ENCODE data around the gene NOTUM. TPM values are rescaled to one million over a fixed set of nuclear protein-coding genes. Genes with fewer than 3 reads are reported as not detected.

The NOTUM gene
- total RNA-seq, 1 donor: 0.27 TPM

GRCh38 chr17:81940538-81941483 lies 20.2 kb downstream of the NOTUM start:
- no peak for DNase-seq (ENCODE audit: low read depth in 2 of 3, low spot score in 2 of 3)

- DNase-seq (ENCODE audit: low read depth in 2 of 3, low spot score in 2 of 3): no peak
Observed at GRCh38 chr17:81939881-81940385, 21.1 kb downstream of the NOTUM start.

- no peak for DNase-seq (ENCODE audit: low read depth in 2 of 3, low spot score in 2 of 3)
Observed at GRCh38 chr17:81939218-81939617, 21.8 kb downstream of the NOTUM start.

GRCh38 chr17:81935709-81936084 lies 25.3 kb downstream of the NOTUM start:
- no peak for DNase-seq (ENCODE audit: low read depth in 2 of 3, low spot score in 2 of 3)

GRCh38 chr17:81934850-81935708 lies 25.9 kb downstream of the NOTUM start:
- DNase-seq (ENCODE audit: low read depth in 2 of 3, low spot score in 2 of 3): no peak

- DNase-seq (ENCODE audit: low read depth in 2 of 3, low spot score in 2 of 3): no peak
Observed at GRCh38 chr17:81934098-81934757, 26.8 kb downstream of the NOTUM start.

- DNase-seq (ENCODE audit: low read depth in 2 of 3, low spot score in 2 of 3): no peak
Observed at GRCh38 chr17:81933178-81933699, 27.7 kb downstream of the NOTUM start.

- DNase-seq (ENCODE audit: low read depth in 2 of 3, low spot score in 2 of 3): no peak
Observed at GRCh38 chr17:81932333-81932983, 28.5 kb downstream of the NOTUM start.

- DNase-seq (ENCODE audit: low read depth in 2 of 3, low spot score in 2 of 3): no peak
Observed at GRCh38 chr17:81931557-81932332, 29.2 kb downstream of the NOTUM start.

GRCh38 chr17:81931189-81931556 lies 29.8 kb downstream of the NOTUM start:
- DNase-seq (ENCODE audit: low read depth in 2 of 3, low spot score in 2 of 3): no peak

GRCh38 chr17:81930142-81931125 lies 30.6 kb downstream of the NOTUM start:
- peak in 2 of 3 donors; percentile 43 to 47 for DNase-seq (ENCODE audit: low read depth in 2 of 3, low spot score in 2 of 3)

- no peak for DNase-seq (ENCODE audit: low read depth in 2 of 3, low spot score in 2 of 3)
Observed at GRCh38 chr17:81929253-81930141, 31.5 kb downstream of the NOTUM start.

- DNase-seq (ENCODE audit: low read depth in 2 of 3, low spot score in 2 of 3): no peak
Observed at GRCh38 chr17:81928544-81929252, 32.3 kb downstream of the NOTUM start.

GRCh38 chr17:81927653-81928543 lies 33.1 kb downstream of the NOTUM start, which contains the start of gene MAFG:
MAFG (minus strand) TSS chr17:81927735; CDS start chr17:81923185, 4,550 bp downstream.
- peak; percentile 90 to 96 (median 93) for DNase-seq (ENCODE audit: low read depth in 2 of 3, low spot score in 2 of 3)

- no peak for DNase-seq (ENCODE audit: low read depth in 2 of 3, low spot score in 2 of 3)
Observed at GRCh38 chr17:81927152-81927652, 33.8 kb downstream of the NOTUM start.

Data from hematopoietic multipotent progenitor cell (in vitro differentiated cells).